Measurements from ENCODE around the gene LGALS7. TPM values are rescaled to one million over a fixed set of nuclear protein-coding genes. Genes with fewer than 3 reads are reported as not detected.
"Not testable (repeated sequence)": the region's sequence is repeated elsewhere in the genome, so short reads cannot be mapped to it uniquely, and the experiment has no call there.

LGALS7 gene
- total RNA-seq, result not detected

GRCh38 chr19:38773469-38774177 is at the start of gene LGALS7:
LGALS7 (minus strand) TSS chr19:38773517; CDS start chr19:38773492, 25 bp downstream.
- no peaks in the 10 kb centered on the region for H3K9me3 ChIP-seq
- TF ChIP-seq CTCF (IDR thresholded peaks at IDR 0.05), result no peak
- TF ChIP-seq POLR2A (IDR thresholded peaks at IDR 0.05), result no peak
- 59 to 85% methylated on average over 4 to 11 of the region's 14 CpGs for WGBS, 2 donors
- H3K4me1 ChIP-seq, result peaks cover 4% of the 10 kb centered on the region
- H3K27ac ChIP-seq, result no peak within 1 kb of the TSS
- ATAC-seq (no peak), DNase-seq (no peak)
- H3K27me3 ChIP-seq, result no peaks in the 10 kb centered on the region
- H3K4me3 ChIP-seq, result no peak within 1 kb of the TSS
- H3K36me3 ChIP-seq (replicated peaks in 1 of 2; ENCODE audit: insufficient read depth in 1 of 2, low read depth in 2 of 2), result no peaks in the 10 kb centered on the region
- intact Hi-C loops (cut with DNase I), result no loop called here

GRCh38 chr19:38821230-38821825 is 48.0 kb upstream of the LGALS7 start:
- H3K36me3 ChIP-seq (replicated peaks in 1 of 2; ENCODE audit: insufficient read depth in 1 of 2, low read depth in 2 of 2); DNase-seq; H3K4me3 ChIP-seq; H3K27me3 ChIP-seq; intact Hi-C loops (cut with DNase I); ATAC-seq; H3K27ac ChIP-seq; H3K4me1 ChIP-seq; H3K9me3 ChIP-seq: not testable (repeated sequence)
- WGBS, 2 donors, result 98 to 100% methylated on average over 1 to 29 of the region's 29 CpGs

- peak; percentile 37 for ATAC-seq
- Histone ChIP-seq H3K27ac (no peak overlapping the region), H3K4me3 (no peak overlapping the region), H3K4me1 (peaks cover 7% of the 10 kb centered on the region), H3K9me3 (no peaks in the 10 kb centered on the region), H3K27me3 (no peaks in the 10 kb centered on the region), H3K36me3 (replicated peaks in 1 of 2; ENCODE audit: insufficient read depth in 1 of 2, low read depth in 2 of 2) (peaks cover 0 to 12% of the 10 kb centered on the region in 2 donors)
- DNase-seq, result peak in 1 of 4 donors; percentile 18
- TF ChIP-seq CTCF (IDR thresholded peaks at IDR 0.05) (no peak), POLR2A (IDR thresholded peaks at IDR 0.05) (no peak)
- 68 to 72% methylated on average over 13 of the region's 13 CpGs for WGBS, 2 donors
- intact Hi-C loops (cut with DNase I), result no loop called here
Measured at GRCh38 chr19:38819231-38819920, 46.1 kb upstream of the LGALS7 start.

GRCh38 chr19:38817081-38817480 is 43.8 kb upstream of the LGALS7 start:
- H3K9me3 ChIP-seq, result no peaks in the 10 kb centered on the region
- no peak for ATAC-seq
- TF ChIP-seq POLR2A (IDR thresholded peaks at IDR 0.05) (no peak), CTCF (IDR thresholded peaks at IDR 0.05) (no peak)
- H3K4me3 ChIP-seq, result no peak overlapping the region
- no peaks in the 10 kb centered on the region for H3K27me3 ChIP-seq
- H3K4me1 ChIP-seq, result peaks cover 22% of the 10 kb centered on the region
- no peak overlapping the region for H3K27ac ChIP-seq
- no peak for DNase-seq
- intact Hi-C loops (cut with DNase I), result no loop called here
- 91 to 94% methylated on average over 7 to 15 of the region's 15 CpGs for WGBS, 2 donors
- peaks cover 0 to 9% of the 10 kb centered on the region in 2 donors for H3K36me3 ChIP-seq (replicated peaks in 1 of 2; ENCODE audit: insufficient read depth in 1 of 2, low read depth in 2 of 2)

- H3K27me3 ChIP-seq, result no peaks in the 10 kb centered on the region
- DNase-seq, result no peak
- no peak overlapping the region for H3K4me3 ChIP-seq
- peaks cover 0 to 9% of the 10 kb centered on the region in 2 donors for H3K36me3 ChIP-seq (replicated peaks in 1 of 2; ENCODE audit: insufficient read depth in 1 of 2, low read depth in 2 of 2)
- TF ChIP-seq CTCF (IDR thresholded peaks at IDR 0.05) (no peak), POLR2A (IDR thresholded peaks at IDR 0.05) (no peak)
- H3K9me3 ChIP-seq, result no peaks in the 10 kb centered on the region
- intact Hi-C loops (cut with DNase I), result no loop called here
- no peak for ATAC-seq
- H3K4me1 ChIP-seq, result peaks cover 22% of the 10 kb centered on the region
- WGBS, 2 donors, result 86 to 89% methylated on average over 7 to 17 of the region's 18 CpGs
- H3K27ac ChIP-seq, result no peak overlapping the region
Measured at GRCh38 chr19:38816131-38816750, 42.9 kb upstream of the LGALS7 start.
